ENCODE measurements around the gene IRX4.

DNA sequence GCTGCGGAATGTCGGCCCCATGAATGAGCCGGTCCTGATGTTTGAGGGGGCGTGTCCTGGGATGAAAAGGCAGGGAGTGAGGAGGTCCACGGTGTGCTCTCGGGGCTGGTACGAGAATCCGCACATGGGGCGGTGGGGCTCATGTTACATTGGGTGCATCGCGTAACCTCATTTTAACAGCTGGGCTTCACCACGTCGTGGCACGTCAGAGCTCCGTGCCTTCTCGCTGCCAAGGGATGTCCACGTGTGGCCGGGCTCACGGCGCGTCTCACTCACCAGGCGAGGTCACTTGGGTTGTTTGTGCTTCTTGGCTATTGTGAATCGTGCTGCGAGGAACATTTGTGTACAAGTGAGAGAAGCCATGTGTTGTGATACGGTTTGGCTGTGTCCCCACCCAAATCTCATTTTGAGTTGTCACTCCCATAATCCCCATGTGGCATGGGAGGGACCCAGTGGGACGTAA is 29.1 kb upstream of the IRX4 start:
- TF ChIP-seq POLR2A (IDR thresholded peaks at IDR 0.05) (no peak), CTCF (IDR thresholded peaks at IDR 0.05) (no peak)

Measured in tibial nerve (tissue), 3 donors.